ENCODE results near the gene ASCC1. TPM values are rescaled to one million over a fixed set of nuclear protein-coding genes. Genes with fewer than 3 reads are reported as not detected.
"Not testable (repeated sequence)": the region's sequence is repeated elsewhere in the genome, so short reads cannot be mapped to it uniquely, and the experiment has no call there.

ASCC1 gene
- total RNA-seq, 1 donor from 2014 or later = 38.5 TPM

- intact Hi-C loops (cut with DNase I) = no loop called here
- no peaks in the 10 kb centered on the region for H3K9me3 ChIP-seq
- no peak overlapping the region for H3K27ac ChIP-seq
- H3K4me3 ChIP-seq = no peak overlapping the region
- no peaks in the 10 kb centered on the region for H3K27me3 ChIP-seq
- no peak for DNase-seq (ENCODE audit: extremely low spot score in 2 of 2)
- TF ChIP-seq POLR2A (IDR thresholded peaks at IDR 0.05) (no peak), POLR2AphosphoS5 (IDR thresholded peaks at IDR 0.05; ENCODE audit: insufficient read depth in 1 of 2, low read depth in 1 of 2) (no peak)
- TF ChIP-seq, protein P1, sequence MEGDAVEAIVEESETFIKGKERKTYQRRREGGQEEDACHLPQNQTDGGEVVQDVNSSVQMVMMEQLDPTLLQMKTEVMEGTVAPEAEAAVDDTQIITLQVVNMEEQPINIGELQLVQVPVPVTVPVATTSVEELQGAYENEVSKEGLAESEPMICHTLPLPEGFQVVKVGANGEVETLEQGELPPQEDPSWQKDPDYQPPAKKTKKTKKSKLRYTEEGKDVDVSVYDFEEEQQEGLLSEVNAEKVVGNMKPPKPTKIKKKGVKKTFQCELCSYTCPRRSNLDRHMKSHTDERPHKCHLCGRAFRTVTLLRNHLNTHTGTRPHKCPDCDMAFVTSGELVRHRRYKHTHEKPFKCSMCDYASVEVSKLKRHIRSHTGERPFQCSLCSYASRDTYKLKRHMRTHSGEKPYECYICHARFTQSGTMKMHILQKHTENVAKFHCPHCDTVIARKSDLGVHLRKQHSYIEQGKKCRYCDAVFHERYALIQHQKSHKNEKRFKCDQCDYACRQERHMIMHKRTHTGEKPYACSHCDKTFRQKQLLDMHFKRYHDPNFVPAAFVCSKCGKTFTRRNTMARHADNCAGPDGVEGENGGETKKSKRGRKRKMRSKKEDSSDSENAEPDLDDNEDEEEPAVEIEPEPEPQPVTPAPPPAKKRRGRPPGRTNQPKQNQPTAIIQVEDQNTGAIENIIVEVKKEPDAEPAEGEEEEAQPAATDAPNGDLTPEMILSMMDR (IDR thresholded peaks at IDR 0.05) = no peak
- H3K36me3 ChIP-seq = no peaks in the 10 kb centered on the region
- H3K4me1 ChIP-seq = peaks cover 12% of the 10 kb centered on the region
These were observed 105.2 kb downstream of the ASCC1 start for GRCh38 chr10:72110673-72111401.

DNA sequence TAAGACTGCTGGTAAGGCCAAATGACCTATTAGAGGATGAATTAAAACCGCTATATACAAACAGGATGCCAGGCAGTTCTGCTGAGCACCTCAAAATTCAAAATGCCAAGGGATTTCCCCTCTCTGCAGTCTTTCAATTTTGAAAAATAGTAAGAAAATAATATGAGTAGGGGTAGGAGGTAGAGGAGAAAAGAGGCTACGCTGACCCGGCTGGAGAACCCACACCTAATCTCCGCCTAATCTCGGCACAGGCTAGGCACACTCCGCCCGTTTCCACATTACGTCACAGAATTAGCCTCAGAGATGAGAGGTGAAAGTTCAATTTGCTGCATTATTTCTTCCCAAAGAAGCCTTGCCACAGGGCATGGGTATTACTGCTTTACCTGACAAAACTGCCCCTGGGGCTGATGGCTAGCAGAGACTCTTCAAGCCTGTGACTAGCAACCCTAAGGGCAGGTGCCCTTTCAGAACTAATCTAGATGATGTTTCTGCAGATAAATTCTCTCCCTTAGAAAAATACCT is 106.4 kb downstream of the ASCC1 start:
- Histone ChIP-seq H3K27ac (no peak overlapping the region), H3K27me3 (no peaks in the 10 kb centered on the region), H3K4me1 (peaks cover 12% of the 10 kb centered on the region), H3K36me3 (no peaks in the 10 kb centered on the region), H3K9me3 (no peaks in the 10 kb centered on the region), H3K4me3 (no peak overlapping the region)
- intact Hi-C loops (cut with DNase I) = no loop called here
- no peak for DNase-seq (ENCODE audit: extremely low spot score in 2 of 2)
- TF ChIP-seq POLR2A (IDR thresholded peaks at IDR 0.05) (no peak), POLR2AphosphoS5 (IDR thresholded peaks at IDR 0.05; ENCODE audit: insufficient read depth in 1 of 2, low read depth in 1 of 2) (no peak)
- TF ChIP-seq, protein P1 (IDR thresholded peaks at IDR 0.05) = no peak

DNA sequence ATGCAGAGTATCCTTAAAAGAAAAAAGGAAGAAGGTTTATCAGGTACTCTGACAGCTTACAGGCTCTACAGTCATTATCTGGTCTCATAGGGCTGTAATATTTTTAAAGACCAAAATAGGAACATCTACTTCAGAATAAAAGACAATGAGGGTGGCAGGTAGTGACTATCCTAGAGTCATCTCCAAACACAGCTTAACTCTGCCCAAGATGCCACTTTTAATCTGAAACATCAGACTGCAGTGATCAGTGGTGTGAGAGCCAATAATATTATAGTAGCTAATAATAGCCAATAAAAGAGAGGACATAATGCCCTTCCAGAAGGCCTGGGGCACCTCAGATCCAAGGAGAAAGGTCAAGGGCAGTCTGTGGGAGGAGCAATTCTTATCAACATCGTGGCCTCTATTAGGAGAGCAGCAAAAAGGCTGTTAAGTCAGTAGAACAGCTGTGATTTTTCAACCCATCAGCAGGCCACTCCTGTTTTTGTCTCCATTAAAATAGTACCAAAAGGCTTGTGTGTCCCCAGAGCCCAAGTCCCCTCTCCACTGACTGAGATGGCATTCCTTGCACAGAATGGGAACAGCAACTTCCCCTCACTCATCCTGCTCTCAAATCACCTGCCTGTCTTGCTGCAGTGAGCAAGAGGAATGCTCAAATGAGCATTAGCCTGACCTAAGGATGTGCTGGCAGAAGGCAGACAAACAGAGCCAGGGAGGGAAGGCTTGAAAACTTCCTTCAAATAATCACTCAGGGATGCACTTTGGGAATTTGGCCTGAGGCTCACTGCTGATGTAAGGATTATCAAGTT is 107.0 kb downstream of the ASCC1 start:
- intact Hi-C loops (cut with DNase I) = no loop called here

GRCh38 chr10:72108004-72108370 is 108.1 kb downstream of the ASCC1 start:
- not testable (repeated sequence) for H3K27ac ChIP-seq

More for the DNA sequence above, 107.0 kb downstream of the ASCC1 start:
- peaks cover 12% of the 10 kb centered on the region for H3K4me1 ChIP-seq
- H3K4me3 ChIP-seq = no peak overlapping the region
- H3K27me3 ChIP-seq = no peaks in the 10 kb centered on the region
- H3K36me3 ChIP-seq = no peaks in the 10 kb centered on the region
- DNase-seq (ENCODE audit: extremely low spot score in 2 of 2) = no peak
- H3K9me3 ChIP-seq = no peaks in the 10 kb centered on the region
- TF ChIP-seq, protein P1 (IDR thresholded peaks at IDR 0.05) = no peak
- TF ChIP-seq POLR2AphosphoS5 (IDR thresholded peaks at IDR 0.05; ENCODE audit: insufficient read depth in 1 of 2, low read depth in 1 of 2) = no peak
- no peak for TF ChIP-seq POLR2A (IDR thresholded peaks at IDR 0.05)
- H3K27ac ChIP-seq = no peak overlapping the region

DNA sequence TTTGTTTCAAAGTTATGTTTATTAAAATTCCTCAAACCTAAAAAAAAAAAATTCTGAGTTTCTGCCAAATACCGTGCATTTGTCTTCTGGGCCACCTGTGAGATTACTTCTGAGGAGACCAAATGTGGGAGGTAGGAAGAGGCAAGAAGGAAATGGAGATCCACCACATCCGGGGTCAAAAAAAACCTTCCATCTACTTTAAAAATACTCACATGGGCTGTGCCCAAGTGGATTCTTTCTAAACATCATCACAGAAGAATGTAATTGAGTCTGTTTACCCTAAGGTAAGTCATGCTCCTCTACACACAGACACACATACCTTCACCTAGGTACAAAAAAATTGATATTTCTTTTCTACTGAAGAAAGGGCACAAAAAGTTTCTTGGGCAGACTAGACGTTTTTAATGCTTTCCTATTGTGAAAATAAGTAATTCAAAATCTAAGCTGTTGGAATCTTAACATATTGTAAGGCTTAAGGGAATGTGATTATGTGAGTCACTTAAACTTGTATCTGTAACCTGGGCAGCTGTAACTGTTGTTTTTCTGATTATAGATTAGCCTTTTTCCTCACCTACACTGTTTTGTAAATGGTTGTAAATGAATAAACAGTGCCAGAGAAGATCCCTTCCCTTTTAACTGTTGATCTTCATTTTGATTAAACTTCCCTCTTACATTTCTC is 108.6 kb downstream of the ASCC1 start:
- Histone ChIP-seq H3K36me3 (peaks cover 0 to 4% of the 10 kb centered on the region in 2 donors), H3K27me3 (no peaks in the 10 kb centered on the region), H3K4me1 (peaks cover 12% of the 10 kb centered on the region), H3K9me3 (no peaks in the 10 kb centered on the region), H3K4me3 (no peak overlapping the region), H3K27ac (no peak overlapping the region)
- no peak for TF ChIP-seq POLR2AphosphoS5 (IDR thresholded peaks at IDR 0.05; ENCODE audit: insufficient read depth in 1 of 2, low read depth in 1 of 2)
- TF ChIP-seq, protein P1 (IDR thresholded peaks at IDR 0.05) = no peak
- TF ChIP-seq POLR2A (IDR thresholded peaks at IDR 0.05) = no peak
- intact Hi-C loops (cut with DNase I) = no loop called here
- DNase-seq (ENCODE audit: extremely low spot score in 2 of 2) = no peak

More at GRCh38 chr10:72108004-72108370, 108.1 kb downstream of the ASCC1 start:
- H3K4me3 ChIP-seq; DNase-seq (ENCODE audit: extremely low spot score in 2 of 2); intact Hi-C loops (cut with DNase I); H3K27me3 ChIP-seq; H3K9me3 ChIP-seq; H3K36me3 ChIP-seq: not testable (repeated sequence)
- H3K4me1 ChIP-seq = peaks cover 12% of the 10 kb centered on the region
